ENCODE measurements around the gene ZNF436. TPM values are rescaled to one million over a fixed set of nuclear protein-coding genes. Genes with fewer than 3 reads are reported as not detected.
"Not testable (repeated sequence)": the region's sequence is repeated elsewhere in the genome, so short reads cannot be mapped to it uniquely, and the experiment has no call there.

ZNF436 gene
- total RNA-seq, 2 donors from 2014 or later, result 8.9 to 10.3 TPM

GRCh38 chr1:23376890-23377811, 7.5 kb upstream of the ZNF436 start:
- peak overlapping the region; percentile 7 for H3K27ac ChIP-seq (ENCODE audit: low read depth, low read length)

GRCh38 chr1:23374079-23374735, 4.6 kb upstream of the ZNF436 start:
- Mint-ChIP-seq H3K4me3 (peak overlapping the region; percentile 16), H3K27ac (peak overlapping the region; percentile 74), H3K4me1 (peaks cover 59% of the 10 kb centered on the region), H3K27me3 (ENCODE audit: insufficient read depth) (peaks cover 48% of the 10 kb centered on the region)
- not testable (repeated sequence) for H3K27me3 ChIP-seq (ENCODE audit: control insufficient read depth, insufficient read depth, low read length, poor library complexity, severe bottlenecking); H3K27ac ChIP-seq (ENCODE audit: low read depth, low read length); H3K9me3 ChIP-seq (ENCODE audit: control insufficient read depth, low read length); H3K36me3 Mint-ChIP-seq (ENCODE audit: low read depth); H3K9me3 Mint-ChIP-seq
- 51 to 64% methylated on average over 9 to 12 of the region's 12 CpGs for WGBS, 2 experiments (ENCODE audit: insufficient coverage in 1 of 2, insufficient read length in 1 of 2)
- peaks cover 11% of the 10 kb centered on the region for H3K36me3 ChIP-seq (ENCODE audit: control insufficient read depth, insufficient read depth, low read length)
- peaks cover 31% of the 10 kb centered on the region for H3K4me1 ChIP-seq (ENCODE audit: control insufficient read depth, insufficient read depth, low read length)
- DNase-seq, result peak; percentile 72
- peak overlapping the region; percentile 6 for H3K9ac ChIP-seq (ENCODE audit: extremely low read depth, low read length, poor library complexity, severe bottlenecking)
- peak overlapping the region; percentile 32 for H3K4me3 ChIP-seq (ENCODE audit: low read length)

More at GRCh38 chr1:23376890-23377811, 7.5 kb upstream of the ZNF436 start:
- peaks cover 7% of the 10 kb centered on the region for H3K36me3 ChIP-seq (ENCODE audit: control insufficient read depth, insufficient read depth, low read length)
- H3K4me3 ChIP-seq (ENCODE audit: low read length), result no peak overlapping the region
- Mint-ChIP-seq H3K27me3 (ENCODE audit: insufficient read depth) (peaks cover 48% of the 10 kb centered on the region), H3K4me1 (peaks cover 40% of the 10 kb centered on the region), H3K9me3 (peaks cover 4% of the 10 kb centered on the region), H3K27ac (peak overlapping the region; percentile 20), H3K36me3 (ENCODE audit: low read depth) (peaks cover 5% of the 10 kb centered on the region), H3K4me3 (no peak overlapping the region)
- no peak for TF ChIP-seq CTCF (conservative IDR thresholded peaks at IDR 0.05)
- no peaks in the 10 kb centered on the region for H3K27me3 ChIP-seq (ENCODE audit: control insufficient read depth, insufficient read depth, low read length, poor library complexity, severe bottlenecking)
- 79 to 89% methylated on average over 10 to 19 of the region's 19 CpGs for WGBS, 2 experiments (ENCODE audit: insufficient coverage in 1 of 2, insufficient read length in 1 of 2)
- H3K4me1 ChIP-seq (ENCODE audit: control insufficient read depth, insufficient read depth, low read length), result peaks cover 20% of the 10 kb centered on the region
- no peaks in the 10 kb centered on the region for H3K9me3 ChIP-seq (ENCODE audit: control insufficient read depth, low read length)
- no peak overlapping the region for H3K9ac ChIP-seq (ENCODE audit: extremely low read depth, low read length, poor library complexity, severe bottlenecking)
- peak; percentile 53 for DNase-seq

- 50 to 51% methylated on average over 10 to 13 of the region's 13 CpGs for WGBS, 2 experiments (ENCODE audit: insufficient coverage in 1 of 2, insufficient read length in 1 of 2)
- Mint-ChIP-seq H3K27ac (peak overlapping the region; percentile 90), H3K4me3 (peak overlapping the region; percentile 89), H3K4me1 (peaks cover 60% of the 10 kb centered on the region), H3K36me3 (ENCODE audit: low read depth) (peaks cover 12% of the 10 kb centered on the region), H3K9me3 (peaks cover 6% of the 10 kb centered on the region), H3K27me3 (ENCODE audit: insufficient read depth) (peaks cover 50% of the 10 kb centered on the region)
- Histone ChIP-seq H3K27me3 (ENCODE audit: control insufficient read depth, insufficient read depth, low read length, poor library complexity, severe bottlenecking) (no peaks in the 10 kb centered on the region), H3K4me3 (ENCODE audit: low read length) (peak overlapping the region; percentile 95), H3K4me1 (ENCODE audit: control insufficient read depth, insufficient read depth, low read length) (peaks cover 31% of the 10 kb centered on the region), H3K9ac (ENCODE audit: extremely low read depth, low read length, poor library complexity, severe bottlenecking) (peak overlapping the region; percentile 94), H3K36me3 (ENCODE audit: control insufficient read depth, insufficient read depth, low read length) (peaks cover 11% of the 10 kb centered on the region), H3K9me3 (ENCODE audit: control insufficient read depth, low read length) (peaks cover 3% of the 10 kb centered on the region), H3K27ac (ENCODE audit: low read depth, low read length) (peak overlapping the region; percentile 8)
- DNase-seq, result peak; percentile 92
- no peak for TF ChIP-seq CTCF (conservative IDR thresholded peaks at IDR 0.05)
Observed at GRCh38 chr1:23371987-23372880, 2.6 kb upstream of the ZNF436 start.
